ENCODE measurements around the gene GATAD2A. TPM values are rescaled to one million over a fixed set of nuclear protein-coding genes. Genes with fewer than 3 reads are reported as not detected.

Gene GATAD2A
- total RNA-seq, 1 experiment from 2014 or later = 189 TPM

- Histone ChIP-seq H3K14ac (ENCODE audit: insufficient read depth, low read length) (no peak overlapping the region), H2BK120ac (ENCODE audit: low read depth, low read length, poor library complexity, severe bottlenecking) (no peak overlapping the region), H2BK5ac (ENCODE audit: insufficient read length, low read length) (no peak overlapping the region), H3T11ph (ENCODE audit: low read length) (no peak overlapping the region), H3K79me2 (ENCODE audit: insufficient read depth, low read length) (no peaks in the 10 kb centered on the region), H2BK15ac (ENCODE audit: low read depth, low read length) (no peak overlapping the region), H3K18ac (ENCODE audit: insufficient read length, low read depth, low read length) (no peak overlapping the region), H2BK12ac (ENCODE audit: insufficient read length, low read depth, low read length) (no peak overlapping the region), H3K9ac (ENCODE audit: extremely low read depth, insufficient read length, low read length) (no peak overlapping the region), H3K23me2 (ENCODE audit: insufficient read length, low read depth, low read length, poor library complexity, severe bottlenecking) (peaks cover 14% of the 10 kb centered on the region), H3K4ac (ENCODE audit: low read depth, low read length) (no peak overlapping the region), H3K79me1 (ENCODE audit: insufficient read depth, low read depth, low read length, poor library complexity, severe bottlenecking) (no peaks in the 10 kb centered on the region), H3K23ac (ENCODE audit: insufficient read length, low read depth, low read length) (no peak overlapping the region), H2AFZ (ENCODE audit: low read length) (no peak overlapping the region), H4K91ac (ENCODE audit: insufficient read length, low read depth, low read length) (no peak overlapping the region), H3K9me3 (ENCODE audit: control insufficient read depth, low read depth, low read length) (no peaks in the 10 kb centered on the region), H3K4me2 (ENCODE audit: insufficient read depth, insufficient read length, low read length) (no peak overlapping the region), H4K5ac (ENCODE audit: insufficient read length, low read depth, low read length) (no peak overlapping the region), H3K27ac (ENCODE audit: insufficient read length, low read depth, low read length) (no peak overlapping the region), H4K8ac (replicated peaks; ENCODE audit: insufficient read length, low read depth, low read length) (no peak overlapping the region), H2BK20ac (ENCODE audit: low read depth, low read length, poor library complexity, severe bottlenecking) (no peak overlapping the region), H3K4me1 (ENCODE audit: insufficient read depth, low read length) (no peaks in the 10 kb centered on the region), H3K27me3 (ENCODE audit: insufficient read depth, low read length) (peaks cover 2% of the 10 kb centered on the region; the same call in 1 of the 2 replicates), H3K56ac (ENCODE audit: insufficient read length, low read depth, low read length) (no peak overlapping the region), H2AK5ac (ENCODE audit: insufficient read length, low read length) (no peak overlapping the region), H4K20me1 (ENCODE audit: control insufficient read depth, insufficient read depth, insufficient read length) (no peaks in the 10 kb centered on the region)
- WGBS (ENCODE audit: extremely low coverage, insufficient read length, low lambda C conversion rate) = no CpG with 5 or more reads among the region's 19 CpGs
- no peak for TF ChIP-seq CTCF (conservative IDR thresholded peaks at IDR 0.05)
- H3K36me3 Mint-ChIP-seq (ENCODE audit: insufficient read depth in 1 of 3, low read depth in 3 of 3) = peaks cover 2 to 4% (median 2%) of the 10 kb centered on the region in 3 experiments; a peak in 4 of 7 replicates
- H3K4me3 Mint-ChIP-seq = no peak overlapping the region
- no peaks in the 10 kb centered on the region; a peak in 1 of 5 replicates for H3K9me3 Mint-ChIP-seq
- H3K27me3 Mint-ChIP-seq (ENCODE audit: low read depth) = peaks cover 25% of the 10 kb centered on the region
- H3K27ac Mint-ChIP-seq = no peak overlapping the region
- DNase-seq = peak; percentile 53
- peaks cover 7 to 15% of the 10 kb centered on the region in 2 experiments for H3K4me1 Mint-ChIP-seq
Measured at GRCh38 chr19:19539698-19540063, 134.2 kb downstream of the GATAD2A start.
